CD4-positive, alpha-beta T cell (primary cell): Measurements from ENCODE around the gene CLPTM1. TPM values are rescaled to one million over a fixed set of nuclear protein-coding genes. Genes with fewer than 3 reads are reported as not detected.

Source experiments
- ATAC-seq: fragments of 200-7000 bp; cut with Tn5 transposase; one replicate; pipeline ENCODE4 v1.10.0; 2022; ENCODE audit warnings: mild to moderate bottlenecking; ENCODE audit not compliant: poor library complexity
- CTCF ChIA-PET: fragments of 350-600 bp; sonication (Branson Sonifier 250); formaldehyde crosslinking; loops from one replicate; lab custom pipeline; 2021; ENCODE audit warnings: antibody characterized with exemption, inconsistent platforms; lab: Charles Lee
- POLR2A ChIA-PET: fragments of 350-600 bp; sonication (Branson Sonifier 250); formaldehyde crosslinking; loops from one replicate; lab custom pipeline; 2021; ENCODE audit warnings: antibody characterized with exemption, inconsistent platforms; lab: Charles Lee
- DNase-seq, 14 experiments: peaks; one replicate each; pipeline ENCODE4 v3.0.0-alpha.2; 2013 to 2020; ENCODE audit warnings: mixed read lengths in 2 of 14
- H3K27ac ChIP-seq, 2 donors: one replicate each; pipeline versions ENCODE4 v1.5.1 to v1.7.0; 2013; ENCODE audit warnings: low read length in 2 of 2, low read depth in 1 of 2, mild to moderate bottlenecking in 1 of 2
- H3K27me3 ChIP-seq, 2 experiments: 1 replicate in 1 of 2; 2 replicates in 1 of 2; pipeline versions ENCODE4 v1.6.1 to v1.7.0; 2013; ENCODE audit warnings: low read length in 2 of 2, control low read depth in 1 of 2, mild to moderate bottlenecking in 1 of 2, moderate library complexity in 1 of 2; ENCODE audit not compliant: insufficient read depth in 2 of 2, control insufficient read depth in 1 of 2
- H3K36me3 ChIP-seq: one replicate; pipeline ENCODE4 v1.6.1; 2013; ENCODE audit warnings: low read length, control low read depth; ENCODE audit not compliant: insufficient read depth
- H3K4me1 ChIP-seq: one replicate; pipeline ENCODE4 v1.6.1; 2013; ENCODE audit warnings: low read length, control low read depth; ENCODE audit not compliant: insufficient read depth
- H3K4me3 ChIP-seq: one replicate; pipeline ENCODE4 v1.5.1; 2013; ENCODE audit warnings: mild to moderate bottlenecking, low read length, moderate library complexity
- H3K9me3 ChIP-seq, 2 experiments: 1 replicate in 1 of 2; 2 replicates in 1 of 2; pipeline versions ENCODE4 v1.6.1 to v1.7.0; 2013; ENCODE audit warnings: low read length in 2 of 2, mild to moderate bottlenecking in 2 of 2, control low read depth in 1 of 2, moderate library complexity in 1 of 2; ENCODE audit not compliant: control insufficient read depth in 1 of 2, insufficient read depth in 1 of 2
- H3K27ac Mint-ChIP-seq: one replicate; pipeline ENCODE4 v1.8.0; 2020; ENCODE audit warnings: mixed read lengths
- H3K27me3 Mint-ChIP-seq: one replicate; pipeline ENCODE4 v1.8.0; 2021; ENCODE audit warnings: mixed read lengths
- H3K36me3 Mint-ChIP-seq: one replicate; pipeline ENCODE4 v1.8.0; 2021; ENCODE audit warnings: low read depth, mixed read lengths
- H3K4me1 Mint-ChIP-seq: one replicate; pipeline ENCODE4 v1.8.0; 2021; ENCODE audit warnings: low read depth, mixed read lengths
- H3K4me3 Mint-ChIP-seq: one replicate; pipeline ENCODE4 v1.8.0; 2020; ENCODE audit warnings: mild to moderate bottlenecking, mixed read lengths
- H3K9me3 Mint-ChIP-seq: one replicate; pipeline ENCODE4 v1.8.0; 2020; ENCODE audit warnings: mixed read lengths
- intact Hi-C, 2 experiments: fragments of 100-400 bp; cut with DNase I in 1 of 2; cut with micrococcal nuclease in 1 of 2; formaldehyde crosslinking; loops; one replicate each; pipeline versions ENCODE4 v1.15.1 to v1.9.0; 2023 to 2025; cut with DNase I, micrococcal nuclease
- total RNA-seq, 174 experiments: library from RNA in 2 of 174; stranded (reverse) in 2 of 174; gene quantifications; one replicate each; pipeline ENCODE4 v1.2.3 and lab custom pipeline; 2021 to 2026
- TF ChIP-seq, protein P1 (sequence below): fragments of 200-600 bp; IDR thresholded peaks from one replicate; pipeline ENCODE4 v1.8.0; 2022; ENCODE audit warnings: antibody characterized with exemption, mild to moderate bottlenecking

Gene CLPTM1
- total RNA-seq, 2 experiments from 2014 or later: 71.0 to 72.7 TPM

DNA sequence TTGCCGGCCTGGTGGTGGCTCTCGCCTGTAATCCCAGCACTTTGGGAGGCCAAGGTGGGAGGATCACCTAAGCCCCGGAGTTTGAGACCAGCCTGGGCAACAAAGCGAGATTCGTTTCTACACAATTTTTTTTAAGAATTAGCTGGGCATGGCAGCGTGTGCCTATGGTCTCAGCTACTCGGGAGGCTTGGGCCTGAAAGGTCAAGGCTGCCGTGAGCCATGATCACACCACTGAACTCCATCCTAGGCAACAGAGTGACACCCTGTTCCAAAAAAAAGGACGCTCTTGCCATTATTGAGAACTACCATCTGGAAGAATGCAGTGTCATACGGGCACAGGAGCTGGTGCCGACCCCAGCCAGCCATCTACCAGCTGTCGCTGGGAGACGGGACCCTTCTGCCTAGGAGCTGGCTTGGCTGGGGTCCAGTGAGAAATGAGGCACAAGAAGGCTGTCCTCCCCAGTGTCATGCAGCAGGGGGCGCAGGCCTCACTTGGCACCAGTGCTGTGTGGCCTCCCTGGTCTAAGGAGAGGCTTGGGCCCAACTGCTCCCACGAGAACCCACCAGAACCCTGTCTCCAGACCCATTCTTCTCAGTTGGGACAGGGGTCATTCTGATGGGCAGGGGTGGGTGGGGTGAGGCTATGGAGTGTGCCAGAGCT, 33.8 kb downstream of the CLPTM1 start:
- Mint-ChIP-seq H3K4me3 (no peak overlapping the region), H3K9me3 (no peaks in the 10 kb centered on the region), H3K36me3 (peaks cover 67% of the 10 kb centered on the region), H3K4me1 (no peaks in the 10 kb centered on the region), H3K27ac (no peak overlapping the region), H3K27me3 (no peaks in the 10 kb centered on the region)
- H3K27ac ChIP-seq: no peak overlapping the region
- H3K27me3 ChIP-seq: no peaks in the 10 kb centered on the region
- no peaks in the 10 kb centered on the region for H3K9me3 ChIP-seq
- ATAC-seq (peak; percentile 90), DNase-seq (peak; percentile 46 to 83 (median 63))
- TF ChIP-seq, protein P1, sequence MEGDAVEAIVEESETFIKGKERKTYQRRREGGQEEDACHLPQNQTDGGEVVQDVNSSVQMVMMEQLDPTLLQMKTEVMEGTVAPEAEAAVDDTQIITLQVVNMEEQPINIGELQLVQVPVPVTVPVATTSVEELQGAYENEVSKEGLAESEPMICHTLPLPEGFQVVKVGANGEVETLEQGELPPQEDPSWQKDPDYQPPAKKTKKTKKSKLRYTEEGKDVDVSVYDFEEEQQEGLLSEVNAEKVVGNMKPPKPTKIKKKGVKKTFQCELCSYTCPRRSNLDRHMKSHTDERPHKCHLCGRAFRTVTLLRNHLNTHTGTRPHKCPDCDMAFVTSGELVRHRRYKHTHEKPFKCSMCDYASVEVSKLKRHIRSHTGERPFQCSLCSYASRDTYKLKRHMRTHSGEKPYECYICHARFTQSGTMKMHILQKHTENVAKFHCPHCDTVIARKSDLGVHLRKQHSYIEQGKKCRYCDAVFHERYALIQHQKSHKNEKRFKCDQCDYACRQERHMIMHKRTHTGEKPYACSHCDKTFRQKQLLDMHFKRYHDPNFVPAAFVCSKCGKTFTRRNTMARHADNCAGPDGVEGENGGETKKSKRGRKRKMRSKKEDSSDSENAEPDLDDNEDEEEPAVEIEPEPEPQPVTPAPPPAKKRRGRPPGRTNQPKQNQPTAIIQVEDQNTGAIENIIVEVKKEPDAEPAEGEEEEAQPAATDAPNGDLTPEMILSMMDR: peak; percentile 48
- POLR2A ChIA-PET: interaction anchor here (1.7 kb wide), 1 partner anchor 13 kb away, joined by 10 read pairs; the partner anchor contains the start of gene RELB
- no peaks in the 10 kb centered on the region for H3K4me1 ChIP-seq
- peaks cover 75% of the 10 kb centered on the region for H3K36me3 ChIP-seq
- no peak overlapping the region for H3K4me3 ChIP-seq
- intact Hi-C loops: loop anchor here in 1 of 2 experiments (1.0 kb wide), 1 partner anchor 70 kb away; no protein-coding TSS in a partner anchor
- CTCF ChIA-PET: interaction anchor here (0.6 to 5.2 kb wide), 6 partner anchors 10 to 74 kb away, joined by 3 to 34 read pairs (median 4); no protein-coding TSS in a partner anchor

DNA sequence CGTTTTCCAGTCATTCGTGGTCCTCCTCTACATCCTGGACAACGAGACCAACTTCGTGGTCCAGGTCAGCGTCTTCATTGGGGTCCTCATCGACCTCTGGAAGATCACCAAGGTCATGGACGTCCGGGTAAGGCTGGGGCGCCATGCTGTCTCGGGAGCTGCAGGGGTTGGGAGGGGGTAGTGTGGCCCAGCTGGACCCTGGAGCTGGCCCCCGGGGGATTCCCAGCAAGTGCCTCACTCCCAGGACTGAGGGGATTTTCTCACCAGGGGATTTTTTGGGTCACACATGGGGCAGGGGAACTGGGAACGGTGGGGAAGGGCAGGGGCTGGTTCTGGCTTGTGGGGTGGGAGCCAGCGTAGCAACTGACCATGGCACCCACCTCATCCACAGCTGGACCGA, 35.3 kb downstream of the CLPTM1 start:
- ChIA-PET POLR2A (no interaction called here), CTCF (interaction anchor here (5.2 kb wide), 1 partner anchor 69 kb away, joined by 34 read pairs; no protein-coding TSS in a partner anchor)
- H3K4me3 ChIP-seq: no peak overlapping the region
- Mint-ChIP-seq H3K27ac (no peak overlapping the region), H3K27me3 (no peaks in the 10 kb centered on the region), H3K4me3 (no peak overlapping the region), H3K36me3 (peaks cover 52% of the 10 kb centered on the region), H3K9me3 (no peaks in the 10 kb centered on the region), H3K4me1 (no peaks in the 10 kb centered on the region)
- no peaks in the 10 kb centered on the region for H3K9me3 ChIP-seq
- H3K27ac ChIP-seq: no peak overlapping the region
- H3K27me3 ChIP-seq: no peaks in the 10 kb centered on the region
- DNase-seq: peak in 1 of 14 experiments; percentile 24
- TF ChIP-seq, protein P1: no peak
- peaks cover 63% of the 10 kb centered on the region for H3K36me3 ChIP-seq
- no peaks in the 10 kb centered on the region for H3K4me1 ChIP-seq
- ATAC-seq: no peak
- intact Hi-C loops: no loop called here

DNA sequence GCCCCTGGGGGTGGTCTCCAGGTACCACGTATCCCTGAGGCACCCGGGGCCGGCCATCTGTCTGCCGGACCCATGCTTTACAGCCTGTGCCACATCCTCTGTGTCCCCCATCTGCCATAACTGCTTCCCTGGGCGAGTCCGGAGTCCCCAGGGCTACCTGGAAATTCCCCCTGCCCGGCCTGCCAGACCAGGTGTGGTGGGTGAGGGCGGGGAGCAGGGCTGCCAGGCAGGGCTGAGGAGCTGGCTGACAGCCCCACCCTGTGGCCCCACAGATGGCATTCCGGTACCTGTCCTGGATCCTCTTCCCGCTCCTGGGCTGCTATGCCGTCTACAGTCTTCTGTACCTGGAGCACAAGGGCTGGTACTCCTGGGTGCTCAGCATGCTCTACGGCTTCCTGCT, 35.8 kb downstream of the CLPTM1 start:
- H3K36me3 ChIP-seq: peaks cover 62% of the 10 kb centered on the region
- H3K4me3 ChIP-seq: no peak overlapping the region
- ChIA-PET CTCF (interaction anchor here (5.2 kb wide), 1 partner anchor 69 kb away, joined by 34 read pairs; no protein-coding TSS in a partner anchor), POLR2A (no interaction called here)
- ATAC-seq: no peak
- no peaks in the 10 kb centered on the region for H3K9me3 ChIP-seq
- Mint-ChIP-seq H3K27ac (no peak overlapping the region), H3K36me3 (peaks cover 47% of the 10 kb centered on the region), H3K4me1 (no peaks in the 10 kb centered on the region), H3K27me3 (no peaks in the 10 kb centered on the region), H3K9me3 (no peaks in the 10 kb centered on the region), H3K4me3 (no peak overlapping the region)
- TF ChIP-seq, protein P1: no peak
- peak in 1 of 14 experiments; percentile 17 for DNase-seq
- intact Hi-C loops: no loop called here
- no peak overlapping the region for H3K27ac ChIP-seq
- no peaks in the 10 kb centered on the region for H3K27me3 ChIP-seq
- H3K4me1 ChIP-seq: no peaks in the 10 kb centered on the region
